ENCODE measurements around the gene GPT2.

- TF ChIP-seq REST (IDR thresholded peaks at IDR 0.05; ENCODE audit: insufficient read depth in 1 of 2, low read depth in 2 of 2, low read length in 1 of 2): no peak
- no peak for TF ChIP-seq POLR2AphosphoS5 (IDR thresholded peaks at IDR 0.05; ENCODE audit: low read depth, low read length)
- no peak for TF ChIP-seq CTCF (IDR thresholded peaks at IDR 0.05)
These were observed 70.4 kb downstream of the GPT2 start for GRCh38 chr16:46954562-46954961.
